Activated CD4-positive, alpha-beta T cell treated with anti-CD3 and anti-CD28 coated beads, Interleukin-2, amount 50 U/mL, for 1 hour (primary cell): Measurements from ENCODE around the gene TPRN.

Experiments used
- DNase-seq: peaks from one replicate; pipeline ENCODE4 v3.0.0-alpha.2; 2020

The TPRN gene

DNA sequence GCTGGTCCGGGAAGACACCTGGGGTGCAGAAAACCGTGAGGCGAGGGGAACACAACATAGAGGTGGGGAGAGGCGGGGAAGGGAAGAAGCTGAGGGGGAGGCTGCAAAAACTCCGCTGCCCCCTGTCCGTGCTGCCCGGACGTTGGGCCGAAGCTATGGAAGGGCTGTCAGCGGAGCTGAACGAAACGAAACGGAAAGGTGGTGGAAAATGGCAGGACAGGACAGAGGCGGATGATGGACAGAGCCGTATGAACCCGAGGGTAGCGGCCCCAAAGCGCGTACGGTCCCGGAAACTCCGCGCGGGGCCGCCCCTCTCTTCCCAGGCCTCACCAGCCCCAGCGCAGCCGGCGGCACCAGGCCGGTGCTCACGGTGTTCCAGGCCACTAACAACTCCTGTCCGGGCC lies 12.5 kb downstream of the TPRN start:
- no peak for DNase-seq

DNA sequence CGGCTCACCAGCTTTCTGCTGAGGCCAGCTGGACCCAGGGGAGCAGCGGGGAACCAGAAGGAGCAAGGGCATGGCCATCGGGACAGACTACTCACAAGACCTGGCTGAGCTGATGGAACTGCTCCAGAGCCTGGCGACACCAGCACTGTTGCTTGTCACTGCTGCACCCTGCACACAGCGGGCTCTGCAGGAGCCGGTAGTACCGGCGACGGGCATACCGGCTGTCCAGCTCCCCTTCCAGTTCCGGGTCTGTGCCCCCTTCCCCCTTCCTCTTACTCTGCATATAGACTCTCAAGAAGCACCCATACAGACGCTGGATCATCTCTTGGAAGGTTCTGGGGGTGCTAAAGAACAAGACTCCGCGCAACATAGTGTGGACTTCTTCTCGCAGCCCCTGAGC lies 13.2 kb downstream of the TPRN start:
- no peak for DNase-seq

DNA sequence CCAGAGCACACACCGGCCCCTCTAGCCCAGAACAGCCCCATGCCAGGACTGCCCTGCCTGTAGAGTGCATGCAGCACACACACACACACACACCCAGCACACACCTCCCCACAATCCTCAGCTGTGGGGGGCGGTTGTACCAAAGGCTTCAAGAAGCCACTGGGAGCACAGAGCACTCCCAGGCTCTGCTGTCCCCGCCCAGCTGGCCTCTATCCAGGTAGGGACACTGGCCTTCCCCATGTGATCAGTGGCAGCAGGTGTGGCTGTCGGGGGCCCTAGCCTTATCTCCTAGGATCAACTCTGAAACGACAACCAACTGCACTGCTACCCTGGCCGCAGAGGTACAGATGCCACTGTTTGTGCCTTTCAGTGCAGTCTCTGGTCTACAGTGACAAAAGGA lies 14.2 kb downstream of the TPRN start:
- DNase-seq = no peak

DNA sequence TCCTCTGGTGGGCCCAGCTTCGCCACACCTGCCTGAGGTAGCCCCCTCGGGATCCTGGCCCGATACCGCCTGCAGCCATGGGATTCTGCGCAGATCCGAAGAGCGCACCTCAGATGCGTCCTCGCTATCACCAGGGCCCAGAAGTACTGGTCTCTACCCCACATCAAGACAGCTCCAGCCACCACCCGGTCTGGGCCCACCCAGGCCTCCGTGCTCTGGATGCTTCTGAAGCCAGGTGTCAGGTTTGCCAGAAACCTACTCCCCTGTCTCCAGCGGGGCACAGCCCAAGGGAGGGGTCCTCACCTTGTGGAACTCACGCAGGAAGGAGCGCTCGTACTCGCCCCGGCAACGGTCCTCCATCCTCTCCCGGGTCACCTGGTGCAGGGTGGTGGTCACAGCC lies 14.6 kb downstream of the TPRN start:
- DNase-seq = no peak

DNA sequence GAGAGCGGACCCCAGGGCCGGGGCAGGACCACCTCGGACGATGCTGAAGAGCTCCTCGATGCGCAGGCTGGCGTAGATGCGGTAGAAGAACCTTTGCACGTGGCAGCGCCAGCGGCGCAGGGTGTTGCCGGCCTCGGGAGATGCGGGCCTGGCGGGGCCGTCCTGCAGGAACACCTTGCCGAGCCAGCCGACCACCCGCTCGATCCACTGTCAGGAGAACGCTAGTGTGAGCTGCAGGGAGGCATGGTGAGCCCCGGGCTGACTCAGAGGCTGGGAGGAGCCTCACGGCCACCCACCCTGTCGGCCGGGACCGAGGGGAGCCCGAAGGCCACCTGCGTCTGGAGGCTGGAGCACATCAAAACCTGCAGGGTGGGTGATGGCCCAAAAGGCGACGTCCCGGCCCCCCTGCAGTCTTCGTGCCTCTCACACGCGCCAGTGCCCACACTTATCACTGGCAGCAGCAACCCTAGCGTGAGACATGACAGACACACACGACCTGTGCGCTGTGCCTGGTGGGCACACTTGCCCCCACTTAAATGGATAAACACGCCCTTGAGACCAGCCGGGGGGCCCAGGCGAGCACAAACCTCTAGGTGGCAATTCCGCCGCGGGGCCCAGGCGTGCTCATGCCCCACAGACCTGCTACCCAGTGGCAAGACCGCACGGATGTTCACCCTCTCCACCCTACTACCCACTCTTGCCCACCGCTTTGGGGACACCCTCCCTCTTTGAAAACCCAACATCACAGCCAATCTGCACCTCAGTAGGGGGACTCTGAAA lies 15.5 kb downstream of the TPRN start:
- no peak for DNase-seq

DNA sequence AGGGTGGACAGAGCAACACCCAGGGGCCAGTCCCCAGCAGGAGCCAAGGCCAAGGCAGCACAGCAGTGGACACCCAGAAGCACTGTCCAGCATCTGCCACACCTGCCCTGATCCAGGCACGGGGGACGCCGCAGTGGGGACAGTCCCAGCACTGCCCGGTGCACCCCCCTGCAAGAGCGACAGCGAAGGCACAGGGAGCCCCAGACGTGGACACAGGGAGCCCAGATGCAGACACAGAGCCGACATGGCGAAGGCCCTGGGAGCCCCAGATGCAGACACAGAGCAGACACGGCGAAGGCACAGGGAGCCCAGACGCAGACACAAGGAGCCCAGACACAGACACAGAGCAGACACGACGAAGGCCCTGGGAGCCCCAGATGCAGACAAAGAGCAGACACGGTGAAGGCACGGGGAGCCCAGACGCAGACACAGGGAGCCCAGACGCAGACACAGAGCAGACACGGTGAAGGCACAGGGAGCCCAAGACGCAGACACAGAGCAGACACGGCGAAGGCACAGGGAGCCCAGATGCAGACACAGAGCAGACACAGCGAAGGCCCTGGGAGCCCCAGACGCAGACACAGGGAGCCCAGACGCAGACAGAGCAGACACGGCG lies 16.5 kb downstream of the TPRN start:
- no peak for DNase-seq

DNA sequence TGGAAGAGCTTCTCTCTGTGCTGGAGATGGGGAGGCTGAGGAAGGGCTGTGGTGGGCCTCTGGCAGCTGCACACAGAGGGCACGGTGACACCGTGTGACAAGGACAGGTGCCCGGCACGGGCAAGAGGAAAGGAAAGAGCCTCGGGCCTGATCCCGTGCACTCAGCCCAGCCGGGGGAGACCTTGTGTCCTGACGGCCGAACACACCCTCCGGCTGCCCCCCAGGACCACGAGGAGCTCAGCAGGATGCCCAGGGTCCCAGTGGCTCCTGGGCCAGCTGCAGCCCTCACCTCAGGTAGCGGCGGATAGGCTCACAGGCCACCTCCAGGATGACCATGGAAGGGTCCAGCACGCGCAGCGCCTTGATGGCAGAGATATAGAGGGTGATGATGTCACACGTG lies 17.7 kb downstream of the TPRN start:
- DNase-seq = no peak

DNA sequence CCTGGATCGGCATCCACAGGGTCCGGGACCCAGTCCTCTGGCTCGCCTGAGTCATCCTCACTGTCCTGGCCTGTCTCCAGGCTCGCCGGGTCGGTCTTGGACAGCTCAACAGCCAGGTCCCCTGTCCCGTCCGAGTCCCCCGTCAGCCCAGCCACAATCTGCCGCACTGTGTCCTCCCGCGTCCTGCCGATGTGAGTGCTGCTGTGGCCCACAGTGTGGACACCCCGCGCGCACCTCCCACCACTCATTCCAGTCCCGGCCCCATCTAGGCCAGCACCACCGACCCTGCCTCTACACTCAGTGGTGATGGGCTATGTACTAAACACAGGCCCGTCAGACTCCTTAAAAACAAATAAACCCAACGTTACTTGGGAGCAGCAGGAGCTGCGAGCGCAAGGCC lies 18.9 kb downstream of the TPRN start:
- no peak for DNase-seq

DNA sequence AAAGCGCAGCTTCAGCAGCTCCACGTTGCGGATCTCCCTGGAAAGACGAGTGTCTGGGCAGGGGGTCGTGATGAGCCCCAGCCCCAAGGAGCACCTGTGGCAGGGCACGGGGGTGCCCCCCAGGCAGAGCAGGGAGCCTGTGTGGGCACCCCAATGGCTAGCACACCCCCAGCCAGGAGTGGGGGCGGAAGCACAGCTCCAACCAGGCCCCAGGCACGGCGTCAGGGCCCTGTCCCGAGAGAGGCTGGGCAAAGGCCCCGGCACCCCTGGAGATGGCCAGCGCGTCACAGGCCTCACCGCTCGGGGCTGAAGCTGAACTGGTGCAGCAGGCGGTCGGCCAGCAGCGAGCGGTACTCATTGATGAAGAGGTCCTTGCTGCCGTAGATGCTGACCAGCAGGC lies 20.1 kb downstream of the TPRN start:
- no peak for DNase-seq

DNA sequence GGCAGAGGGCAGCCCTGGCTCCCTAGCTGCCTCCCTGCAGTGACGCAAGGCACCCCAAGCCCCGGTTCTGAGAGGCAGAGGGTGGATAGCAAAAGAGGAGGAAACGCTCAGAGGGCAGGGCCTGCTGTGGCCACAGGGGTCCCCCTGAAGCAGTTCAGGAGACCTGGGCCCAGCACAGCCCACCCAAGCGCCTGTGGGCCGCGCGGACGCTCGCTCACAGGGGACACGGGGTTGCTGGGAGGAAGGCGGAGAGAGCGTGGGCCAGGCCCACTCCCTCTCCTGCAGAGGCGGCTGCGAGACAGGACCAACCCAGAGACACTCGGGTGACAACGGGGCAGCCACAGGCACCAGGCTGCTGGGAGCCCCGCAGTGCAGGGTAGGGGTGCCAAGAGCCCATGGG lies 20.8 kb downstream of the TPRN start:
- DNase-seq = no peak

DNA sequence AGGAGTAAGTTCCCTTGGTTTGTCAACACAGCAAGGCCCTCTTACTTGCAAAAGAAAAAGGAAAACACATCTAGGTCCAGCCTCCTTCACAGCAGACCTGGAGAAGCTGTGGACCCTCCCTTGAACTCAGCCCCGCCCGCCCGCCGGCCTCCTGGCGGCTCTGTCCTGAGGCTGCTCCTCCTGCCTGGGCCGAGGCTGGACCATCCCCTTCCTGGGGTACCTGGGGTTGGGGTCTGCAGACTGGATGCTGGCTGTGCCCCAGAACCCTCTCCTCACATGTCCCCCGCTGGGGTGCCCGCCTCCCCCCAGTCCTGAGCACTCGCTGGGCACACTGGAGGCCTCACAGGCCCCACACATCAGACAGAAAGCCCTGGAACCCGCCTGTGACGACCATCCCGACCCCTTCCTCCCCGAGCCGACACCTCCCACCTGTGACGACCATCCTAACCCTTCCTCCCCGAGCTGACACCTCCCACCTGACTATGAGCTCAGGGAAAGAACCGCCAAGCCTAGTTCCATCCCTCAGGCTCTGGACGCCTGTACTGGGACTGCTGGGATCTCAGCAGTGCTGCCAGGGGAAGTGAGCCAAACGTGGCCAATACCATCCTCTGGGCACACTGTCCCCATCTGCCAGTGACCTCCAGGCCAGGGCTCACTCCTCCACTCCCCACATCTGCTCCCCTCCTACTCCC lies 21.5 kb downstream of the TPRN start:
- DNase-seq = no peak

DNA sequence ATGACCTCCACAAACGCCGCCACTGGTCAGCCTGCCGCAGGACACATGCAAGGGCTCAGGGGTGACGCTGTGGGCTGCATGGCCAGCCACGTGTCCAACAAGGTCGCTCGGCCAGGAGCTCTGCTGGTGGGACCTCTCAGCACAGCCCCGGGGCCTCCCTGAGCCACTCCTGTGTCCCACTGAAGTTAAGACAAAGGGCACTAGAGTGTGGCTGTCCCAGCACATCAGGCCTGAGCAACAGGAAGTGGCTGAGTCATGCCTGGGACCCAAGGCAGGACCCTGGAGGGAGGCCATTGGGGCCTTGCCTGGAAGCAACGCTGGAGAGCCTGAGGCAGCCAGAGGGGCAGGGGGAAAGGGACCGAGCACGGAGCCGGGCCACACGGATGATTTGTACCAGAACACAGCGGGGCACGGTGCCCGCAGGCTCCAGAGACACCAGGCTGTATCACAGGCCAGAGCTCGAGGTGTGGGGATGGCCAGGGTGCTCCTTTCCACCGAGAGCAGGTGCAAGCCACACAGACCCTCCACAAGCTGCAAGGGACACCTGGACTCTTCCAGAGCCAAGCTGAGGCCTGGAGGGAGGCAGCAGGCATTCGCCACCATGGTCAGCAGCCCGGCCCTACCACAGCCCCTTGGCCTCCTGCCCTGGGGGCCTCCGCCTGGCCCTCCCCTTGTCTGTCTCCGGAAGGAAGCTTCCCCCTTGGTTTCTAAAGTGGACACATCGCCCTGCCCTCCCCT lies 22.2 kb downstream of the TPRN start:
- DNase-seq = no peak

DNA sequence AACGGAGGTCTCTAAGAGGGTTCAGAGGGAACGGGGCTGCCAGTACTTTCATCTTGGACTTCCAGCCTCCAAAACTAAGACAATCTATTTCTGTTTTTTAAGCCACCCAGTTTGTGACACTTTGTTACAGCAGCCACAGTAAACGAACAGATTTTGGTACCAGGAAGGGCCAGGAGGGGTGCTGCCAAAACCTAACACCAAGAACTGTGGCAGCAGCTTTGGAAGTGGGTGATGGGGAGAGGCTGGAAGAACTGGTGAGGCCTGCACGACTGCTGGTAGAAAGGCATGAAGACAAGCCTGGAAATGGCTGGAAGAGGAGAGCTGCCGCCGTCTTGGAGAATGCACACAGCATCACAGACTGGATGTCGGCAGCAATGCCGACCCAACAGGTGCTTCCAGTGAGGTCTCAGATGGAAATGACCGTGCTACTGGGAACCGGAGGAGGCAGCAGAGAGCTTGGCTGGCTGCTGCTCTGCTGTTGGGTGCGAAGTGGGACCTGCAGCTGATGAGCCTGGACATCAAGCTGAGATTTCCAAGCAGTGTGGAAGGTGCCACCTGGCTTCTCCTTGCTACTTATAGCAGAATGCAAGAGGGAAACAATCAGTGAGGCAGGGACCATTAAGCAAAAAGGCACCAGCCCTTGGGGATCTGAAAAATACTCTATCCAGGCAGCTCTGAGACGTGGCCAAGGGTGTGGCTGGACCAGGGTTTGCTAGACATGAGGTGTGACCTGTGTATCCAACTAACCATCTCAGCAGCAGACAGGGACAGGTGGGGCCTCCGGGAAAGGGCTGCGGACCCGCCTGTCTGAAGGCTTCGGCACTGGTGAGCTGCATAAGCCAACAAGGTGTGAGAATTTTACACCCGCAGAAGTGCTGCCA lies 24.0 kb downstream of the TPRN start:
- DNase-seq = no peak

DNA sequence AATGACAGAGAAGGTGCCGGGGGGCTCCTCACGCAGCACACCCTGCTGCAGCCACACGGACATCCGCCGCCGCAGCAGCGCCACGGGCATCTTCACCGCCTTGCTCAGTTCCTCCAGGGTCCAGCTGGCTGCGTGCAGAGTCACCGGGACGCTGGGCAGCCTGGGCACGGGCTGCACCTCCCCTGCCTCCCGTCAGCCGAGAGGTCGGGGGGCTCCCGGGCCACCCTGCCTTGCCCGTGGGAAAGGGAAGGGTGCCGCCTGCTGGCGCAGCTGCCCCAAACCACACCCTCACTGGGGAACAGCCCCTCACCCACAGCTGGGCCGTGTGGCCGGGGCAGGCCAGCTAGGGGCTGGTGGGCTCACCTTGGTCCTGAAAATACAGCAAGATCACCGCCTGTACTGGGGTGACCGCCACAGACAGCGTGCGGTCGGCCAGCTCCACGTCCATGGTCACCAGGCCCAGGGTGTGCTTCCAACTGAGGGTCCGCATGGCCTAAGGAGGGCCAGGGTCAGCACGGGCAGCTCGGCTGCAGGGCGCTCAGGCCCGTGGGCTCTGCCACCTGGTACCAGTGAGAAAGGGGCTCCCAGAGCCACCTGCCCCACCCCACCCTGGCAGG lies 25.1 kb downstream of the TPRN start:
- no peak for DNase-seq

DNA sequence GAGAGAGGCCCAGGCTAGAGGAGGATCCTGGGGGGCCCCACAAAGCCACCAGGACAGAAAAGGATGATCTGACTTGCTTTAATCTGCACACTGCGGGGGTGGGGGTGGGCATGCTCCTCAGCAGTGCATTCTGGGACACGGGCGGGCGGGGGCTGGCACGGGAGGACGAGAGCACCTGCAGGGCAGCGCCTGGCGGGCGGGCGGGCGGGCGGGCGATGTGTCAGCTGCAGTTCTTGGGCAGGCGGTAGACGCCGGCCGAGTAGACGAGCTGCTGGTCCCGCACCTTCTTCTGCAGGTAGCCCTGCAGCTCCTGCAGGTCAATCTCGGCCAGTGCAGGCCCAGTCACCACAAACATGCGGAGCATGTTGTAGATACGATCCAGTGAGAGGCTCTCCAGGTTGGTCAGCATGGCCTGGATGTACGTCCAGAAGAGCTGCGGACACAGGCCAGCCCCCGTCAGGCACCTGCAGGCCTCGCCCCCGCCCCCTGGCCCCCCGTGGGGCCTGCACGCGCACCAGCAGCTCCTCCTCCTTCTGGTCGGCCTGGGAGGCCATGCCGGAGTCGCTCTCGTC lies 25.7 kb downstream of the TPRN start:
- DNase-seq = no peak

DNA sequence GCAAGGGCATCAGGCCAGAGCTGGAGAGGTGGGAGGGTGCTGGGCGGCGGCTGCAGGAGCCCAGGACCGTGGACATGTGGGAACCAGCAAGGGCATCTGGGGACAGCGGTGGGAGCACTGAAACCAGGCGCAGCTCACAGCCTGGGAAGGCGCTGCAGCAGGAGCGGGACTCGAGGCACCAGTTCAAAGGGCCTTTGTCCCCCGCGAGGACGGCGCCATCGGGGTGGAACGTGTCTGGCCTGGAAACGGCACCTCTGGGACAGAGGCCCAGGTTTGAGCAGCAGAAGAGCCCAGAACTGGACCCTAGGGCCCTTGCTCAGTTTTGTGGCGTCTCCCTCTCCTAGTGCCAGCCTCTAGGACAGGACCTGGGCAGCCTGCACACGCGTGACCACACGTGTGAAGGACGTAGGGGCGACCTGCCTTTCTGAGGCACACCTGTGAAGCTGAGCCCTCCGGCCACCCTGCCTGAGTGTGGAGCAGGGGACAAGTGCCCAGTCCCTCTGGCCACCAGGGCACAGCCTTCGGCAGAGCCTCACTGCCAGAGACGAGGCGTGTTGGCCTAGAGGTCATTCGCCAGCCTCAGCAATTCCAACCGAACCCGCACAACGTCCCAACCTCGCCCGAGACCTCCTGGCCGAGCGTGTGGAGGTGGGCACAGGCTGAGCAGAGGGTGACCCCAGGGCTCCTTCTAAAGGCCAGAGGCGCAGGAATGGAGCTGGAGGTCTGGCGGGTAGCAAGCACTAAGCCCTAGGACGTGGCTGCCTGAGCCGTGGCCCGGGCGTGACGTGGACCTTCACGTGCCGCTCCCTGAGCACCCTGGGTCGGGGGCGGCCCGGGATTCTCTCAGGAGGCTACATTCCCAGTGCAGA lies 26.5 kb downstream of the TPRN start:
- no peak for DNase-seq

DNA sequence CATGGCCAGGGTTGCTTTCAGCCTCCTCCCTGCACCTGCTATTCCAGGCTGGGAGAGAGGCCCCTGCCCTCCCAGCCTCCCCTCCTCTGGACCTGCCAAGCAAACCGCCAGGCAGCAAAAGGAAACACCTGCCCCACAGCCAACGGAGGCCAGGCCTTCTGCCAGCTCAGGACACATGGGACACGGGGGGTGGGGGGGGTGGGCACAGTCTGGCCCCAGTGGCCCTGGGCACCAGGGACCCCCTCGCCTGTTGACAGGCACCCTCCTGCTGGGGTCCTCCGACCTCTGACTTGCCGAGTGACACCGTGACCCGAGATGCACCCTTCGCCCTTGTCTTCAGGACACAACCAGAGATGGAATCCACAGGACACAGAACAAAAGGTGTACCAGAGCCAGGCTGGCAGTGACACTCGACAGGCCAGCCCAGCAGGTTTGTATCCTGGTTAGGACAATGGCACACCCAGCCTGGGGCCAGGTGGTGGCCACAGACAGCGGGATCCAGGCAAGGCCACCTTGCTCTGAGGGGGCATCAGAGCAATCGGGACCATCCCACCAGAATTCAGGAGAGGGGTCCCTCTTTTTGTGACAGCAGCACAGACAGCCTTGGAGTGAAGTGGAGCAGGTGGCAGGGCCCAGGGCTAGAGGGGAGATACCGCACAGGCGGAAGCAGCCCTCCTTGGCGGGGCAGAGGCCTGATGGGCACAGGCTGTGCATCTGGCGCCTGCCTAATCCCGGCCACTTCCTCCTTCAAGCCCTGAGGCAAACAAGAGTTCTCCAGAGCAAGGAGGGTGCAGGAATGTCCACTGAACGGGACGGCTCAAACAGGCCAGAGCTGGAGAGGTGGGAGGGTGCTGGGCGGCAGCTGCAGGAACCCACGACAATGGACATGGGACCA lies 27.4 kb downstream of the TPRN start:
- no peak for DNase-seq

DNA sequence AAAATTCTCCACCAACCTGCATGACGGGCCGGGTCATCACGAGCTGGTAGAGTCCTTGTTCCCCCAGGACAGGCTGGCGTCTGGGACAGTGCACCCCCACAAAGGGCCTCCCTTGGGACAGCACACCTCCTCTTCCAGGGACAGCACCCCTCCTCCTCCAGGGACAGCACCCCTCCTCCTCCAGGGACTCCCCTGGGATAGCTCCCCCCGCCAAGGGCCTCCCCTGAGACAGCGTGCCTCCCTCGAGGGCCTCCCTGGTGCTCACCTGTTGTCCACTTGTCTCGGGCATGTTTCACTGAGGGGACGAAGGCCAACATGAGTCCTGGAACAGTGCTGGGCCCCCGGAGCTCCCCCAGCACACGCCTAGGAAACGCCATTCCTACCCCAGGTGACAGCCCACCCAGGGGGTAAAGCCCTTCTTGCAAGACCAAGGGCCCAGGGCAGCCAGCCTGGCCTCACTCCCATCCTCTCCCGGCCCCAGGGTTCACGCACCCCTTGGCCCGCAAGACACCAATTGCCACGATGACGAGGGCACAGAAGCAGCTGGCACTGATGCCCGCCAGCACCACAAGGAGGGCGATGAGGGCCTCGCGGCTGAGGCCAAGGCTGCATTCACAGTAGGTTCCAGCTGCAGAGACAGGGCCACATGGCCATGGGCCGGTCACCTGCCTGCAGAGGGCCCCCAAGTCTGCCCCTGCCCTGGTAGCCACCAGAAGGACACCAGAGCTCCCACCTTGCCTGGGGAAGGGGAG lies 29.2 kb downstream of the TPRN start:
- no peak for DNase-seq
